ENCODE data around the gene DHRS1.
"Not testable (repeated sequence)": the region's sequence is repeated elsewhere in the genome, so short reads cannot be mapped to it uniquely, and the experiment has no call there.

Gene DHRS1

DNA sequence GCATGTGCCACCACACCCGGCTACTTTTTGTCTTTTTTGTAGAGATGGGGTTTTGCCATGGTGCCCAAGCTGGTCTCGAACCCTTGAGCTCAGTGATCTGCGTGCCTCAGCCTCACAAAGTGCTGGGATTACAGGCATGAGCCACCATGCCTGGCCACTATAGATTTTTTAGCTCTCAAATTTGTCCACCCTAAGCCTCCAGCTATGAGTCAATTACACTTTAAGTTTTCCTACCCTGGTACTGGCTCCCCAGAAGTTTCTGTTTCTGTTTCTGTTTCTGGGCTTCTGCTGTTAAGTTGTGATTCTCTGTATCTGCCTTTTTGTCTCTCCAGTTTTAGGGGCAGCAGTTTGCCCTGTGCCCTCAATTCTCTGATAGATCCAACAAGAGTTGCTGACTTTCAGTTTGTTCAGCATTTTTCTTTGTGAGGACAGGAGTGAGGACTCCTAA, 52.8 kb downstream of the DHRS1 start:
- no peak for DNase-seq (ENCODE audit: low spot score)

DNA sequence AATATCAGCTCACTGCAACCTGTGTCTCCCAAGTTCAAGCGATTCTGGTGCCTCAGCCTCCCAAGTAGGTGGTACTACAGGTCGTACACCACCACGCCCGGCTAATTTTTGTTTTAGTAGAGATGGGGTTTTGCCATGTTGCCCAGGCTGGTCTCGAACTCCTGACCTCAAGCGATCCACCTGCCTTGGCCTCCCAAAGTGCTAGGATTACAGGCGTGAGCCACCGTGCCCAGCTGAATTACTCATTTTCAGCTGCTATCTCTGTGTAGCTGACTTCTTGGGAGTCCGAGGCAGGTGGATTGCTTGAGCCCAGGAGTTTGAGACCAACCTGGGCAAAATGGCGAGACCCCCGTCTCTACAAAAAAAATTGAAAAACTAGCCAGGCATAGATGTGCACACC, 54.2 kb downstream of the DHRS1 start:
- not testable (repeated sequence) for DNase-seq (ENCODE audit: low spot score)

DNA sequence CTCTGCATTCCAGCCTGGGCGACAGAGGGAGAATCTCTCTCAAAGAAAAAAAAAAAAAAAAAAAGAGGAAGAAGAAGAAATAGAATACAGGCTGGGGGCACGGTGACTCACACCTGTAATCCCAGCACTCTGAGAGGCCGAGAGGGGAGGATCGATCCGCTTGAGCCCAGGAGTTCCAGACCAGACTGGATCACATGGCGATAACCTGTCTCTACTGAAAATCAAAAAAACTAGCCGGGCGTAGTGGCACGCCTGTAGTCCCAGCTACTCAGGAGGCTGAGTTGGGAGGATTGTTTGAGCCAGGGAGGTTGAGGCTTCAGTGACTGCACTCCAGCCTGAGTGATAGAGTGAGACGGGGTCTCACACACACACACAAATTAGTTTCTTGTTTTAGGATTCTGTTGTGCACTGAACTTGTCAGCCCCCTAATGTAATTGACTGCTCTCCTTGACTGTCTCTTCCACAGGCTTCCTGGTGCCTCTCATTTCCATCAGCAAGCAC, 56.2 kb downstream of the DHRS1 start:
- no peak for DNase-seq (ENCODE audit: low spot score)

DNA sequence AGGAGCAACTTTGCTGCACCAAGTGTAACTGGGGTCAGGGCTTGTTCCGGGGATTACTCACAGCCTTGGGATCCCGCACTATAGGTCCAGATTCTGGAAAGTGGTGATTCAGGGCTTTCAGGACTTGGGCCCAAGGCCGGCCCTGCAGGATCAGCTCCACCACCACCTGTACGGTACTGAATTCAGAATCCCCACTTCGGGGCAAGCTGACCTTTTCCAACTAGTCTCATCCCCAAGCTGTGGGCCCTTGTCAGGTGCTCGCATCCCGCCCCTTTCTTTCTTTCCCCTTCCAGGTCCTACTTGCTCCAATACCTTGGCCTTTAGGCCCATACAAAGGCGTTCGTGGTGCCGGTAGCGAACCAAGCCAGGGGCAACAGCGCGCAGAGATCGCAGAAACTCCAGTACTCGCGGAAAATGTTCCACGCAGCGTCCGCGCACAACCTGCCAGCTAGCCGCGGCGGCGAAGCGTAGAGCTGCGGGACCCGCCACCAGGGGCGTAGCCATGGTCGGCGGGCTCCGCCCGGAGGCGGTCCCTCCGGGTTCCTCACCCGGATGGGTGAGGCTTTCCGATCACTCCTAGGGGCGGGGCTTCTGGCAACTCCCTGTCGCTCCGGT, 57.6 kb downstream of the DHRS1 start:
- peak; percentile 97 for DNase-seq (ENCODE audit: low spot score)
